H1 (cell line): ENCODE results near the gene AQP12A.

Experiments used
- CBX5 ChIP-seq: fragments of 300-800, 300-1000 bp; sonication (generic); IDR thresholded peaks from 2 replicates; pipeline ENCODE4 v1.7.1; 2016; ENCODE audit warnings: antibody characterized with exemption, low read length, low read depth
- CEBPB ChIP-seq: IDR thresholded peaks from 2 replicates; pipeline ENCODE4 v1.6.1; 2012; ENCODE audit warnings: low read depth, low read length
- CTBP2 ChIP-seq: IDR thresholded peaks from 2 replicates; pipeline ENCODE4 v1.7.0; 2011; ENCODE audit warnings: borderline replicate concordance, mild to moderate bottlenecking, moderate library complexity, mixed read lengths, low read length; ENCODE audit not compliant: insufficient read depth, insufficient read length
- CTCF ChIP-seq, 3 experiments: IDR thresholded peaks; 1 replicate in 2 of 3; 2 replicates in 1 of 3; pipeline versions ENCODE4 v1.5.1 to v1.6.1; 2011; ENCODE audit warnings: low read length in 3 of 3, mild to moderate bottlenecking in 3 of 3, inconsistent platforms in 2 of 3, low read depth in 1 of 3, moderate library complexity in 1 of 3; ENCODE audit not compliant: insufficient read depth in 1 of 3; ENCODE audit errors: control extremely low read depth in 1 of 3
- EGR1 ChIP-seq: IDR thresholded peaks from 2 replicates; pipeline ENCODE4 v1.6.1; 2011; ENCODE audit warnings: low read depth, low read length, borderline replicate concordance
- EZH2 ChIP-seq: fragments of 200-600 bp; sonication (generic); IDR thresholded peaks from 2 replicates; pipeline ENCODE4 v1.7.1; 2012; ENCODE audit warnings: low read depth, mild to moderate bottlenecking, moderate library complexity, low read length, inconsistent platforms; ENCODE audit not compliant: severe bottlenecking
- GTF2F1 ChIP-seq: IDR thresholded peaks from 2 replicates; pipeline ENCODE4 v1.6.1; 2012; ENCODE audit warnings: low read depth, low read length, improper control_type of control experiment, borderline replicate concordance
- JUND ChIP-seq: IDR thresholded peaks from 2 replicates; pipeline ENCODE4 v1.6.1; 2011; ENCODE audit warnings: mild to moderate bottlenecking, improper control_type of control experiment, low read length
- POLR2A ChIP-seq, 2 experiments: IDR thresholded peaks; 1 replicate in 1 of 2; 2 replicates in 1 of 2; pipeline ENCODE4 v1.6.1; 2011; ENCODE audit warnings: low read depth in 2 of 2, low read length in 2 of 2, mild to moderate bottlenecking in 2 of 2; ENCODE audit errors: control extremely low read depth in 1 of 2
- POLR2AphosphoS5 ChIP-seq: IDR thresholded peaks from 2 replicates; pipeline ENCODE4 v1.6.1; 2011; ENCODE audit warnings: low read depth, low read length
- SIN3A ChIP-seq, 2 experiments: IDR thresholded peaks in 1 of 2; conservative IDR thresholded peaks in 1 of 2; 2 replicates each; pipeline ENCODE4 v1.6.1; 2011 to 2012; ENCODE audit warnings: low read length in 2 of 2, improper control_type of control experiment in 1 of 2, low read depth in 1 of 2, mild to moderate bottlenecking in 1 of 2
- TAF1 ChIP-seq: IDR thresholded peaks from 2 replicates; pipeline ENCODE4 v1.6.1; 2011; ENCODE audit warnings: mild to moderate bottlenecking, low read depth, low read length
- YY1 ChIP-seq: IDR thresholded peaks from 2 replicates; pipeline ENCODE4 v1.6.1; 2011; ENCODE audit warnings: low read depth, mild to moderate bottlenecking, low read length

- TF ChIP-seq POLR2AphosphoS5 (no peak), SIN3A (conservative IDR thresholded peaks at IDR 0.05 in 1 of 2, IDR thresholded peaks at IDR 0.05 in 1 of 2; ENCODE audit: low read depth in 1 of 2, low read length in 2 of 2) (no peak), EZH2 (no peak), CTCF (IDR thresholded peaks at IDR 0.05; ENCODE audit: control extremely low read depth in 1 of 3, insufficient read depth in 1 of 3, low read depth in 1 of 3, low read length in 3 of 3) (no peak), POLR2A (IDR thresholded peaks at IDR 0.05; ENCODE audit: control extremely low read depth in 1 of 2, low read depth in 2 of 2, low read length in 2 of 2) (no peak), CEBPB (no peak), EGR1 (no peak), JUND (no peak), CBX5 (no peak), CTBP2 (no peak), YY1 (no peak), GTF2F1 (no peak), TAF1 (no peak)
Observed at GRCh38 chr2:240648155-240648649, 43.5 kb upstream of the AQP12A start.
